ENCODE results near the gene NAA38. TPM values are rescaled to one million over a fixed set of nuclear protein-coding genes. Genes with fewer than 3 reads are reported as not detected.

NAA38 gene
- total and polyA plus RNA-seq, 7 experiments from 2014 or later = 22.1 to 132 (median 30.3) TPM

- Histone ChIP-seq H3K27me3 (ENCODE audit: control insufficient read depth in 2 of 2, insufficient read depth in 2 of 2, low read length in 2 of 2) (no peaks in the 10 kb centered on the region), H3K9me3 (ENCODE audit: control insufficient read depth in 2 of 3, low read length in 3 of 3) (no peaks in the 10 kb centered on the region), H3K4me1 (ENCODE audit: control insufficient read depth in 2 of 2, insufficient read depth in 2 of 2, low read length in 2 of 2) (peaks cover 34 to 41% of the 10 kb centered on the region in 2 donors), H3K4me3 (ENCODE audit: low read length) (no peak overlapping the region), H3K27ac (ENCODE audit: low read depth, low read length) (no peak overlapping the region), H3K36me3 (ENCODE audit: control insufficient read depth in 2 of 3, insufficient read depth in 3 of 3, low read length in 3 of 3) (peaks cover 0 to 14% (median 5%) of the 10 kb centered on the region in 3 experiments)
- Mint-ChIP-seq H3K36me3 (peaks cover 2 to 9% (median 4%) of the 10 kb centered on the region in 5 donors), H3K9me3 (no peaks in the 10 kb centered on the region), H3K4me3 (no peak overlapping the region), H3K27me3 (no peaks in the 10 kb centered on the region), H3K27ac (peak overlapping the region in 2 of 9 donors; percentile 31 to 58), H3K4me1 (peaks cover 0 to 21% (median 15%) of the 10 kb centered on the region in 7 donors)
- CTCF ChIA-PET = no interaction called here
- intact Hi-C loops (cut with micrococcal nuclease) = loop anchor here (2.0 to 5.0 kb wide), 5 partner anchors 67 to 527 kb away; partner anchors contain the start of gene RPL26 (in 1 of the 2)
- no peak for ATAC-seq
- POLR2A ChIA-PET = interaction anchor here (0.6 to 2.9 kb wide), 5 partner anchors 11 to 33 kb away, joined by 4 to 83 read pairs (median 6); partner anchors contain the start of genes CHD3 and KDM6B
- DNase-seq = peak in 1 of 9 donors; percentile 29
Observed at GRCh38 chr17:7855660-7856010, 1.7 kb downstream of the NAA38 start.

- H3K27ac ChIP-seq (ENCODE audit: low read depth, low read length) = no peak within 1 kb of the TSS
- H3K36me3 Mint-ChIP-seq = peaks cover 2 to 9% (median 4%) of the 10 kb centered on the region in 5 donors
- H3K27me3 Mint-ChIP-seq = no peaks in the 10 kb centered on the region
- DNase-seq (peak in 1 of 9 donors; percentile 36), ATAC-seq (no peak)
- no peak within 1 kb of the TSS for H3K4me3 ChIP-seq (ENCODE audit: low read length)
- H3K4me1 ChIP-seq (ENCODE audit: control insufficient read depth in 2 of 2, insufficient read depth in 2 of 2, low read length in 2 of 2) = peaks cover 34 to 43% of the 10 kb centered on the region in 2 donors
- H3K36me3 ChIP-seq (ENCODE audit: control insufficient read depth in 2 of 3, insufficient read depth in 3 of 3, low read length in 3 of 3) = peaks cover 0 to 19% (median 5%) of the 10 kb centered on the region in 3 experiments
- CTCF ChIA-PET = no interaction called here
- POLR2A ChIA-PET = interaction anchor here (0.6 to 2.9 kb wide), 3 partner anchors 10 to 34 kb away, joined by 4 to 83 read pairs (median 6); partner anchors contain the start of genes CHD3 and KDM6B
- no peaks in the 10 kb centered on the region for H3K27me3 ChIP-seq (ENCODE audit: control insufficient read depth in 2 of 2, insufficient read depth in 2 of 2, low read length in 2 of 2)
- peak within 1 kb of the TSS in 1 of 10 donors; percentile 31 for H3K4me3 Mint-ChIP-seq
- no peaks in the 10 kb centered on the region for H3K9me3 ChIP-seq (ENCODE audit: control insufficient read depth in 2 of 3, low read length in 3 of 3)
- H3K4me1 Mint-ChIP-seq = peaks cover 0 to 21% (median 17%) of the 10 kb centered on the region in 7 donors
- H3K27ac Mint-ChIP-seq = peak within 1 kb of the TSS in 4 of 9 donors; percentile 31 to 81 (median 59)
- H3K9me3 Mint-ChIP-seq = no peaks in the 10 kb centered on the region
- intact Hi-C loops (cut with micrococcal nuclease) = loop anchor here in 1 of 2 donors (5.0 kb wide), 3 partner anchors 283 to 527 kb away; partner anchors contain the start of gene RPL26
Observed at GRCh38 chr17:7854851-7855659, 2.3 kb downstream of the NAA38 start, which contains the start of gene TMEM88. TMEM88 (plus strand) TSS chr17:7855066; CDS start chr17:7855075, 9 bp downstream.

- Histone ChIP-seq H3K27ac (ENCODE audit: low read depth, low read length) (no peak overlapping the region), H3K4me3 (ENCODE audit: low read length) (no peak overlapping the region), H3K36me3 (ENCODE audit: control insufficient read depth in 2 of 3, insufficient read depth in 3 of 3, low read length in 3 of 3) (peaks cover 0 to 28% (median 5%) of the 10 kb centered on the region in 3 experiments), H3K9me3 (ENCODE audit: control insufficient read depth in 2 of 3, low read length in 3 of 3) (no peaks in the 10 kb centered on the region), H3K4me1 (ENCODE audit: control insufficient read depth in 2 of 2, insufficient read depth in 2 of 2, low read length in 2 of 2) (peaks cover 34 to 43% of the 10 kb centered on the region in 2 donors), H3K27me3 (ENCODE audit: control insufficient read depth in 2 of 2, insufficient read depth in 2 of 2, low read length in 2 of 2) (no peaks in the 10 kb centered on the region)
- peak in 1 of 9 donors; percentile 24 for DNase-seq
- peaks cover 0 to 23% (median 17%) of the 10 kb centered on the region in 7 donors for H3K4me1 Mint-ChIP-seq
- ChIA-PET POLR2A (interaction anchor here (0.7 to 5.5 kb wide), 3 partner anchors 14 to 20 kb away, joined by 3 to 89 read pairs (median 3); partner anchors contain the start of gene KDM6B), CTCF (interaction anchor here (0.9 to 1.3 kb wide), 3 partner anchors 14 to 20 kb away, joined by 3 to 5 read pairs (median 3); partner anchors contain the start of gene KDM6B)
- intact Hi-C loops (cut with micrococcal nuclease) = no loop called here
- ATAC-seq = no peak
- peak overlapping the region in 2 of 9 donors; percentile 60 to 81 for H3K27ac Mint-ChIP-seq
- H3K27me3 Mint-ChIP-seq = no peaks in the 10 kb centered on the region
- peak overlapping the region in 1 of 10 donors; percentile 31 for H3K4me3 Mint-ChIP-seq
- H3K9me3 Mint-ChIP-seq = no peaks in the 10 kb centered on the region
- peaks cover 0 to 4% (median 4%) of the 10 kb centered on the region in 5 donors for H3K36me3 Mint-ChIP-seq
Observed at GRCh38 chr17:7854078-7854777, 3.1 kb downstream of the NAA38 start.

GRCh38 chr17:7853691-7854038 is 3.7 kb downstream of the NAA38 start:
- CTCF ChIA-PET = interaction anchor here (0.9 to 1.3 kb wide), 3 partner anchors 13 to 20 kb away, joined by 3 to 5 read pairs (median 3); partner anchors contain the start of gene KDM6B
- peaks cover 29 to 39% of the 10 kb centered on the region in 2 donors for H3K4me1 ChIP-seq (ENCODE audit: control insufficient read depth in 2 of 2, insufficient read depth in 2 of 2, low read length in 2 of 2)

GRCh38 chr17:7852919-7853690 is 4.3 kb downstream of the NAA38 start:
- DNase-seq (peak in 1 of 9 donors; percentile 23), ATAC-seq (no peak)
- no peaks in the 10 kb centered on the region for H3K27me3 ChIP-seq (ENCODE audit: control insufficient read depth in 2 of 2, insufficient read depth in 2 of 2, low read length in 2 of 2)
- H3K9me3 Mint-ChIP-seq = no peaks in the 10 kb centered on the region
- peaks cover 0 to 4% (median 4%) of the 10 kb centered on the region in 5 donors for H3K36me3 Mint-ChIP-seq
- H3K27ac ChIP-seq (ENCODE audit: low read depth, low read length) = no peak overlapping the region
- ChIA-PET CTCF (interaction anchor here (0.9 to 1.3 kb wide), 3 partner anchors 13 to 19 kb away, joined by 3 to 5 read pairs (median 3); partner anchors contain the start of gene KDM6B), POLR2A (interaction anchor here (0.7 to 5.5 kb wide), 3 partner anchors 12 to 19 kb away, joined by 3 to 89 read pairs (median 3); partner anchors contain the start of gene KDM6B)
- H3K27ac Mint-ChIP-seq = peak overlapping the region in 4 of 9 donors; percentile 46 to 92 (median 72)
- peaks cover 24 to 34% of the 10 kb centered on the region in 2 donors for H3K4me1 ChIP-seq (ENCODE audit: control insufficient read depth in 2 of 2, insufficient read depth in 2 of 2, low read length in 2 of 2)
- peaks cover 0 to 36% (median 5%) of the 10 kb centered on the region in 3 experiments for H3K36me3 ChIP-seq (ENCODE audit: control insufficient read depth in 2 of 3, insufficient read depth in 3 of 3, low read length in 3 of 3)
- H3K27me3 Mint-ChIP-seq = no peaks in the 10 kb centered on the region
- no peak overlapping the region for H3K4me3 Mint-ChIP-seq
- H3K4me1 Mint-ChIP-seq = peaks cover 0 to 26% (median 17%) of the 10 kb centered on the region in 7 donors
- intact Hi-C loops (cut with micrococcal nuclease) = no loop called here
- no peaks in the 10 kb centered on the region for H3K9me3 ChIP-seq (ENCODE audit: control insufficient read depth in 2 of 3, low read length in 3 of 3)
- H3K4me3 ChIP-seq (ENCODE audit: low read length) = no peak overlapping the region

More at GRCh38 chr17:7853691-7854038, 3.7 kb downstream of the NAA38 start:
- peak overlapping the region in 1 of 10 donors; percentile 31 for H3K4me3 Mint-ChIP-seq
- H3K9me3 Mint-ChIP-seq = no peaks in the 10 kb centered on the region
- no peaks in the 10 kb centered on the region for H3K27me3 ChIP-seq (ENCODE audit: control insufficient read depth in 2 of 2, insufficient read depth in 2 of 2, low read length in 2 of 2)
- peaks cover 0 to 23% (median 17%) of the 10 kb centered on the region in 7 donors for H3K4me1 Mint-ChIP-seq
- H3K4me3 ChIP-seq (ENCODE audit: low read length) = no peak overlapping the region
- no peaks in the 10 kb centered on the region for H3K27me3 Mint-ChIP-seq
- DNase-seq = peak in 1 of 9 donors; percentile 28
- intact Hi-C loops (cut with micrococcal nuclease) = no loop called here
- POLR2A ChIA-PET = interaction anchor here (0.7 to 5.5 kb wide), 3 partner anchors 13 to 19 kb away, joined by 3 to 89 read pairs (median 3); partner anchors contain the start of gene KDM6B
- H3K36me3 ChIP-seq (ENCODE audit: control insufficient read depth in 2 of 3, insufficient read depth in 3 of 3, low read length in 3 of 3) = peaks cover 0 to 33% (median 5%) of the 10 kb centered on the region in 3 experiments
- H3K36me3 Mint-ChIP-seq = peaks cover 0 to 4% (median 4%) of the 10 kb centered on the region in 5 donors
- no peaks in the 10 kb centered on the region for H3K9me3 ChIP-seq (ENCODE audit: control insufficient read depth in 2 of 3, low read length in 3 of 3)
- no peak for ATAC-seq
- H3K27ac Mint-ChIP-seq = peak overlapping the region in 2 of 9 donors; percentile 60 to 81
- H3K27ac ChIP-seq (ENCODE audit: low read depth, low read length) = no peak overlapping the region

Measured in naive thymus-derived CD4-positive, alpha-beta T cell (primary cell).